ENCODE measurements around the gene RTF1.

- TF ChIP-seq POLR2AphosphoS5 (IDR thresholded peaks at IDR 0.05; ENCODE audit: low read depth, low read length) (no peak), POLR2A (IDR thresholded peaks at IDR 0.05; ENCODE audit: low read depth, low read length) (no peak), TAF1 (IDR thresholded peaks at IDR 0.05; ENCODE audit: low read depth, low read length) (no peak), SPI1 (IDR thresholded peaks at IDR 0.05; ENCODE audit: low read depth, low read length) (no peak), PAX5 (IDR thresholded peaks at IDR 0.05; ENCODE audit: insufficient read depth, low read length, severe bottlenecking) (no peak)
Measured at GRCh38 chr15:41523097-41523496, 106.2 kb downstream of the RTF1 start.
